Measurements from ENCODE around the gene PRDM8. TPM values are rescaled to one million over a fixed set of nuclear protein-coding genes. Genes with fewer than 3 reads are reported as not detected.
"Not testable (repeated sequence)": the region's sequence is repeated elsewhere in the genome, so short reads cannot be mapped to it uniquely, and the experiment has no call there.

Gene PRDM8
- total and polyA plus RNA-seq, 7 donors = 1.2 to 17.4 (median 14.9) TPM; not detected in 1

GRCh38 chr4:80239480-80240150, 42.3 kb downstream of the PRDM8 start:
- WGBS, 2 donors = 89 to 94% methylated on average over 3 of the region's 3 CpGs
- no peaks in the 10 kb centered on the region for H3K27me3 ChIP-seq
- H3K4me1 ChIP-seq = peaks cover 0 to 15% (median 5%) of the 10 kb centered on the region in 4 donors
- no peak overlapping the region for H3K4me3 ChIP-seq
- no peaks in the 10 kb centered on the region for H3K36me3 ChIP-seq
- TF ChIP-seq CTCF (IDR thresholded peaks at IDR 0.05) (no peak), POLR2AphosphoS5 (IDR thresholded peaks at IDR 0.05) (no peak), EP300 (IDR thresholded peaks at IDR 0.05) (no peak), POLR2A (IDR thresholded peaks at IDR 0.05) (no peak)
- no peak for DNase-seq
- H3K27ac ChIP-seq = no peak overlapping the region
- H3K9me3 ChIP-seq = no peaks in the 10 kb centered on the region
- intact Hi-C loops (cut with DNase I) = no loop called here

GRCh38 chr4:80240976-80241375, 43.7 kb downstream of the PRDM8 start:
- TF ChIP-seq EP300 (IDR thresholded peaks at IDR 0.05) = no peak
- no peak for TF ChIP-seq CTCF (IDR thresholded peaks at IDR 0.05)
- TF ChIP-seq POLR2AphosphoS5 (IDR thresholded peaks at IDR 0.05) = no peak
- TF ChIP-seq POLR2A (IDR thresholded peaks at IDR 0.05) = no peak
- Histone ChIP-seq H3K36me3 (no peaks in the 10 kb centered on the region), H3K27me3 (no peaks in the 10 kb centered on the region), H3K4me3 (no peak overlapping the region), H3K9me3 (no peaks in the 10 kb centered on the region), H3K4me1 (peaks cover 0 to 15% (median 1%) of the 10 kb centered on the region in 4 donors), H3K27ac (no peak overlapping the region)
- intact Hi-C loops (cut with DNase I) = no loop called here
- no peak for DNase-seq

GRCh38 chr4:80243274-80244018, 46.1 kb downstream of the PRDM8 start:
- Histone ChIP-seq H3K9me3 (no peaks in the 10 kb centered on the region), H3K4me1 (peaks cover 0 to 5% (median 0%) of the 10 kb centered on the region in 4 donors), H3K4me3 (no peak overlapping the region), H3K36me3 (no peaks in the 10 kb centered on the region), H3K27me3 (no peaks in the 10 kb centered on the region), H3K27ac (no peak overlapping the region)
- WGBS, 2 donors = 12 to 64% methylated on average over 6 of the region's 6 CpGs
- no peak for DNase-seq
- TF ChIP-seq CTCF (IDR thresholded peaks at IDR 0.05) (no peak), POLR2AphosphoS5 (IDR thresholded peaks at IDR 0.05) (no peak), EP300 (IDR thresholded peaks at IDR 0.05) (no peak), POLR2A (IDR thresholded peaks at IDR 0.05) (no peak)
- intact Hi-C loops (cut with DNase I) = no loop called here

GRCh38 chr4:80247484-80247883, 50.2 kb downstream of the PRDM8 start:
- H3K36me3 ChIP-seq; H3K4me3 ChIP-seq; DNase-seq; H3K27me3 ChIP-seq; intact Hi-C loops (cut with DNase I); H3K4me1 ChIP-seq; H3K27ac ChIP-seq; H3K9me3 ChIP-seq: not testable (repeated sequence)
- WGBS, 2 donors = 88 to 94% methylated on average over 1 of the region's 1 CpG

GRCh38 chr4:80249144-80249543, 51.8 kb downstream of the PRDM8 start:
- H3K27me3 ChIP-seq = no peaks in the 10 kb centered on the region
- no peaks in the 10 kb centered on the region for H3K36me3 ChIP-seq
- WGBS, 2 donors = 74 to 88% methylated on average over 1 of the region's 1 CpG
- intact Hi-C loops (cut with DNase I) = no loop called here
- no peak overlapping the region for H3K27ac ChIP-seq
- TF ChIP-seq CTCF (IDR thresholded peaks at IDR 0.05) = no peak
- TF ChIP-seq POLR2AphosphoS5 (IDR thresholded peaks at IDR 0.05) = no peak
- TF ChIP-seq POLR2A (IDR thresholded peaks at IDR 0.05) = no peak
- no peak for TF ChIP-seq EP300 (IDR thresholded peaks at IDR 0.05)
- no peaks in the 10 kb centered on the region for H3K4me1 ChIP-seq
- no peak overlapping the region for H3K4me3 ChIP-seq
- H3K9me3 ChIP-seq = no peaks in the 10 kb centered on the region
- DNase-seq = no peak

Data from sigmoid colon (tissue), 7 donors.